SK-N-SH treated with all-trans-retinoic acid at 6 μM for 48 hours (cell line): ENCODE data around the gene SMC6.

Source experiments
- ATAC-seq: fragments of 200-7000 bp; cut with Tn5 transposase; 3 replicates; pipeline ENCODE4 v1.9.1; 2020; ENCODE audit warnings: mild to moderate bottlenecking, moderate library complexity
- ARNTL ChIP-seq: fragments of 450-650 bp; formaldehyde crosslinking; IDR thresholded peaks from 2 replicates; pipeline ENCODE4 v1.5.0; 2020; ENCODE audit warnings: low read depth, mild to moderate bottlenecking, moderate library complexity, borderline replicate concordance
- BACH2 ChIP-seq: fragments of 250-450 bp; sonication (Bioruptor Pico); IDR thresholded peaks from 2 replicates; pipeline ENCODE4 v1.9.0; 2021; ENCODE audit warnings: mild to moderate bottlenecking, borderline replicate concordance
- CSDC2 ChIP-seq: fragments of 250-450 bp; sonication (Bioruptor Pico); IDR thresholded peaks from 2 replicates; pipeline ENCODE4 v1.5.0; 2020; ENCODE audit warnings: mild to moderate bottlenecking, moderate library complexity
- ESRRG ChIP-seq: fragments of 250-450 bp; sonication (Bioruptor Pico); IDR thresholded peaks from 2 replicates; pipeline ENCODE4 v1.6.1; 2021; ENCODE audit warnings: mild to moderate bottlenecking
- GLIS3 ChIP-seq: fragments of 250-450 bp; sonication (Bioruptor Pico); IDR thresholded peaks from 2 replicates; pipeline ENCODE4 v1.5.0; 2020; ENCODE audit warnings: mild to moderate bottlenecking, moderate library complexity
- ISL1 ChIP-seq: fragments of 250-450 bp; sonication (Bioruptor Pico); IDR thresholded peaks from 2 replicates; pipeline ENCODE4 v2.1.2; 2022; ENCODE audit warnings: mild to moderate bottlenecking, moderate library complexity
- OSR1 ChIP-seq: fragments of 250-450 bp; sonication (Bioruptor Pico); IDR thresholded peaks from 2 replicates; pipeline ENCODE4 v1.8.0; 2022; ENCODE audit warnings: moderate library complexity, mild to moderate bottlenecking, inconsistent platforms
- PPARA ChIP-seq: fragments of 250-450 bp; sonication (Bioruptor Pico); IDR thresholded peaks from 2 replicates; pipeline ENCODE4 v1.5.0; 2020; ENCODE audit warnings: mild to moderate bottlenecking, borderline replicate concordance
- RARB ChIP-seq: fragments of 250-450 bp; sonication (Bioruptor Pico); IDR thresholded peaks from 2 replicates; pipeline ENCODE4 v1.8.0; 2021; ENCODE audit warnings: mild to moderate bottlenecking, moderate library complexity
- SNAI2 ChIP-seq: fragments of 250-450 bp; sonication (Bioruptor Pico); IDR thresholded peaks from 2 replicates; pipeline ENCODE4 v1.5.0; 2020; ENCODE audit warnings: mild to moderate bottlenecking, moderate library complexity
- TOX ChIP-seq: fragments of 250-450 bp; sonication (Bioruptor Pico); IDR thresholded peaks from 2 replicates; pipeline ENCODE4 v1.8.0; 2021; ENCODE audit warnings: mild to moderate bottlenecking, moderate library complexity, borderline replicate concordance
- ZC3H10 ChIP-seq: fragments of 250-450 bp; sonication (Bioruptor Pico); IDR thresholded peaks from 2 replicates; pipeline ENCODE4 v1.5.1; 2021; ENCODE audit warnings: mild to moderate bottlenecking, moderate library complexity
- ZFP3 ChIP-seq: fragments of 250-450 bp; sonication (Bioruptor Pico); IDR thresholded peaks from 2 replicates; pipeline ENCODE4 v1.5.0; 2020; ENCODE audit warnings: mild to moderate bottlenecking, moderate library complexity
- ZFP30 ChIP-seq: fragments of 450-650 bp; formaldehyde crosslinking; IDR thresholded peaks from 2 replicates; pipeline ENCODE4 v1.5.0; 2022; ENCODE audit warnings: mild to moderate bottlenecking, moderate library complexity
- ZNF565 ChIP-seq: fragments of 450-650 bp; formaldehyde crosslinking; conservative IDR thresholded peaks from 2 replicates; pipeline ENCODE4 v1.5.0; 2020; ENCODE audit warnings: low read depth, mild to moderate bottlenecking, moderate library complexity
- ZNF8 ChIP-seq: fragments of 450-650 bp; formaldehyde crosslinking; IDR thresholded peaks from 2 replicates; pipeline ENCODE4 v1.5.0; 2020; ENCODE audit warnings: mild to moderate bottlenecking, moderate library complexity
- TF ChIP-seq, protein P1 (sequence below): fragments of 250-450 bp; sonication (Bioruptor Pico); IDR thresholded peaks from 2 replicates; pipeline ENCODE4 v1.5.1; 2020; ENCODE audit warnings: low read depth, mild to moderate bottlenecking, moderate library complexity
- TF ChIP-seq, protein P2 (sequence below): fragments of 250-450 bp; sonication (Bioruptor Pico); IDR thresholded peaks from 2 replicates; pipeline ENCODE4 v1.5.0; 2020; ENCODE audit warnings: mild to moderate bottlenecking, moderate library complexity
- TF ChIP-seq, protein P3 (sequence below): fragments of 250-450 bp; sonication (Bioruptor Pico); IDR thresholded peaks from 2 replicates; pipeline ENCODE4 v1.8.0; 2020; ENCODE audit warnings: mild to moderate bottlenecking, moderate library complexity, borderline replicate concordance
- TF ChIP-seq, protein P4 (sequence below): fragments of 250-450 bp; sonication (Bioruptor Pico); IDR thresholded peaks from 2 replicates; pipeline ENCODE4 v1.5.1; 2021; ENCODE audit warnings: mild to moderate bottlenecking, moderate library complexity

Gene SMC6

DNA sequence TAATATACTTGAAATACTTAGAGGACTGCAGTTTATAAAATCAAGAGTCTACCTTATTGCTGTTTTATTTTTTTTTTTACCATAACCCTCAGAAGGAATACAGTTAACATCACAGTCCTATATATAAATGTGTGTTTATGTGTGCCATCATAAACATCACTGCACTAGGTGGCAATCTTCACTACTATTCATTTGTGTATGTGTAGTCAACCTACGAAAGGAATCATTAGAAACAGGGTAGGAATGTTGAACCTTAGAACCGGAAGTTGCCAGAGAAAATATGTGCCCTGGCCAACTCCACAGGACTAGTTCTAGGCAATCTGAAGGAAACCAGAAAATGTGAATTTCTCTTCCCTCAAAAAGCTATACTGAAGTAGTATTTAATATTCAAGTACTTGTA lies 3.7 kb upstream of the SMC6 start:
- TF ChIP-seq ARNTL (CRISPR knock-in tag) (no peak), ZC3H10 (CRISPR knock-in tag) (no peak), PPARA (no peak), ZFP3 (CRISPR knock-in tag) (no peak), TOX (CRISPR knock-in tag) (no peak), ESRRG (CRISPR knock-in tag) (no peak), ZNF8 (CRISPR knock-in tag) (no peak), ISL1 (CRISPR knock-in tag) (no peak), BACH2 (no peak), GLIS3 (no peak), CSDC2 (CRISPR knock-in tag) (no peak), ZFP30 (no peak)
- TF ChIP-seq, protein P1, sequence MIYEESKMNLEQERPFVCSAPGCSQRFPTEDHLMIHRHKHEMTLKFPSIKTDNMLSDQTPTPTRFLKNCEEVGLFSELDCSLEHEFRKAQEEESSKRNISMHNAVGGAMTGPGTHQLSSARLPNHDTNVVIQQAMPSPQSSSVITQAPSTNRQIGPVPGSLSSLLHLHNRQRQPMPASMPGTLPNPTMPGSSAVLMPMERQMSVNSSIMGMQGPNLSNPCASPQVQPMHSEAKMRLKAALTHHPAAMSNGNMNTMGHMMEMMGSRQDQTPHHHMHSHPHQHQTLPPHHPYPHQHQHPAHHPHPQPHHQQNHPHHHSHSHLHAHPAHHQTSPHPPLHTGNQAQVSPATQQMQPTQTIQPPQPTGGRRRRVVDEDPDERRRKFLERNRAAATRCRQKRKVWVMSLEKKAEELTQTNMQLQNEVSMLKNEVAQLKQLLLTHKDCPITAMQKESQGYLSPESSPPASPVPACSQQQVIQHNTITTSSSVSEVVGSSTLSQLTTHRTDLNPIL (CRISPR knock-in tag), result no peak
- ATAC-seq, result peak; percentile 3; the same call in 1 of the 3 replicates

DNA sequence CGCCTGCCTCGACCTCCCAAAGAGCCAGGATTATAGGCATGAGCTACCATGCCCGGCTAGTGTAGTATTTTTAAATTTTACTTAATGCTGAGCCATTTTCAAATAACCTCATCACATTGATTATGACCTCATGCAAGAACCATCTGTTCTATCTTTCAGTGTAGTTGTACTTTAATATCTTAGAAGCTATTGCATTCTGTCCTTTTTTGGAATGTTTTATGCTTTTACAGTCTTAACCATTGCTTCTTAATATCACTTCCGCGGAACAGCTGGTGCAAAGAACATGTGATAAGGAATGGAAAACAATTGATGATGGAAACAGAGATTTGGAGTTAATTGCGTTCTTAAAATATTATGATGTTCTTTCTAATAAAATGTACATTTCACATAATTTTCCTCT lies 3.1 kb upstream of the SMC6 start:
- TF ChIP-seq, protein P2, sequence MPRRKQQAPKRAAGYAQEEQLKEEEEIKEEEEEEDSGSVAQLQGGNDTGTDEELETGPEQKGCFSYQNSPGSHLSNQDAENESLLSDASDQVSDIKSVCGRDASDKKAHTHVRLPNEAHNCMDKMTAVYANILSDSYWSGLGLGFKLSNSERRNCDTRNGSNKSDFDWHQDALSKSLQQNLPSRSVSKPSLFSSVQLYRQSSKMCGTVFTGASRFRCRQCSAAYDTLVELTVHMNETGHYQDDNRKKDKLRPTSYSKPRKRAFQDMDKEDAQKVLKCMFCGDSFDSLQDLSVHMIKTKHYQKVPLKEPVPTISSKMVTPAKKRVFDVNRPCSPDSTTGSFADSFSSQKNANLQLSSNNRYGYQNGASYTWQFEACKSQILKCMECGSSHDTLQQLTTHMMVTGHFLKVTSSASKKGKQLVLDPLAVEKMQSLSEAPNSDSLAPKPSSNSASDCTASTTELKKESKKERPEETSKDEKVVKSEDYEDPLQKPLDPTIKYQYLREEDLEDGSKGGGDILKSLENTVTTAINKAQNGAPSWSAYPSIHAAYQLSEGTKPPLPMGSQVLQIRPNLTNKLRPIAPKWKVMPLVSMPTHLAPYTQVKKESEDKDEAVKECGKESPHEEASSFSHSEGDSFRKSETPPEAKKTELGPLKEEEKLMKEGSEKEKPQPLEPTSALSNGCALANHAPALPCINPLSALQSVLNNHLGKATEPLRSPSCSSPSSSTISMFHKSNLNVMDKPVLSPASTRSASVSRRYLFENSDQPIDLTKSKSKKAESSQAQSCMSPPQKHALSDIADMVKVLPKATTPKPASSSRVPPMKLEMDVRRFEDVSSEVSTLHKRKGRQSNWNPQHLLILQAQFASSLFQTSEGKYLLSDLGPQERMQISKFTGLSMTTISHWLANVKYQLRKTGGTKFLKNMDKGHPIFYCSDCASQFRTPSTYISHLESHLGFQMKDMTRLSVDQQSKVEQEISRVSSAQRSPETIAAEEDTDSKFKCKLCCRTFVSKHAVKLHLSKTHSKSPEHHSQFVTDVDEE (CRISPR knock-in tag), result no peak
- TF ChIP-seq, all 23 proteins: peak for 0
- ATAC-seq, result no peak

DNA sequence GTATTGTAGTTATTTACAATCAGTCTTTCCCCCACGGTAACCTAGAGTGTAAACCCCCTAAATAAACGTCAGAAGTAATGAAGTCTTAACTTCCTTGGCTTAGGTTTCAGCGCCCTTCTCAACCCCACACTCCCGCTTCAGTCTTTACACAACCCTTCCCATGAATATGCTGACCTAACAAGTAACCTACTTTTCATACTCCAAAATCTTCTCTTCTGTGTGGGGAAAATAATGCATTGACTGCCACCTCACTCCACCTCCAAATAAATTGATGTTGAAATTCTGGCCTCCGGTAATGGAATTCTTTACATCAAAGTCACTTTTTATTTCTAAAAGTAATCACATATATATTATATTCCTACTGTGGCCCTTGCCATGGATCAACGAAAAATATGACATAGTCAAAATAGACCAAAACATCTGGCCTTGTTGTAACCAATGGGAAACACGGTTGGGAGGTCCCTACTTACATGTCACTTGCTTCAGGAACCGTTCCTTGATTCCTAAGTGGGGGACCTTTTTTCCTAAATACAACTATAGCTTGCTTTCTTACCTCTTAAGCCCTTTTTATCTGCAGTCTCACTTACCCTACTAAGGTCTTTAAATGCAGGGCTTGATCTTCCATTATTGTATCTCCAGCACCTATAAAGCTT lies 1.3 kb upstream of the SMC6 start:
- ATAC-seq, result no peak
- TF ChIP-seq CSDC2 (CRISPR knock-in tag) (no peak), TOX (CRISPR knock-in tag) (no peak), PPARA (no peak), SNAI2 (CRISPR knock-in tag) (no peak), ZFP3 (CRISPR knock-in tag) (no peak), RARB (CRISPR knock-in tag) (no peak), ZNF8 (CRISPR knock-in tag) (no peak), ESRRG (CRISPR knock-in tag) (no peak), ZC3H10 (CRISPR knock-in tag) (no peak), ZFP30 (no peak)
- TF ChIP-seq, protein P2 (CRISPR knock-in tag), result no peak

DNA sequence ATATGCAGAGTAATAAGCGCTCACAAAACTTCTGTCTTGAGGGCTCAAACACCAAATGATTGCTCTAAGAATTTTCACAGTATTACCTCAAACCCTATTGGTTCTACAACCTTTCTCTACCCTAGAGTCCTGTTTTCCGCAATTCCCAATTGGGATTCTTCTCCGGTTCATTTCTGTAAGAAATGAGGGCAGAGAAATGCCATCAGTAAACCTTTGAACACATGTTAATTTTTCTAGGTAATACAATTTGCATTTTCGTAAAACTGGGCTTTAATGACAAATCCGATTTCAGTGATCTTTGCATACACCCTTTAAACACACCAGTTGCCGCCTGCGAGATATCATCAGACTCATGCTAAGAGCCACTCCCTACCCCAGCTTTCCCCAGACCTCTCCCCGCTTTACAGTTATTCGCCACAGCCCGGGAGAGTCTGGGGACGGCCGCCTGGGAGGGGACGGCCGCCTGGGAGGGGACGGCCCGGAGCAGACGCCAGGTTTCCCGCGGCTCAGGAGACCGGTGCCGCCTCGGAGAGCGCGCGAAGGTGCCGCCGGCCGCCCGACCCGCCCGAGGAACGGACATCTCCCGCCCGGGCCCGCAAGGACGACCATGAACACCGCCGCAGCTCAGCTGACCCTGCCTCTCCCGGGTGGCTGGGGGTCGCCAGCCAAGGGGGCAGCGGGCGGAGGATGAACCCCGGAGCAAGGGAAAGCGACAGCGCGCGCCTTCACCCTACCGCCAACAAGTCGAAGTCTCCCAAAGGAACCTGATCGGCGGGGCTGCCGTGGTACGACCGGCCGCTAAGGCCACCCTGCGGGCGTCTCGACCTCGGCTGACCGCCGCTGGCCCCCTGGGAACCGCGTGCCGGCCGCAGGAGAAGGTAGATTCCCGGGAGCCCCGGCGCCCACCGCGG lies 463 bp downstream of the SMC6 start:
- ATAC-seq, result peak; percentile 68
- TF ChIP-seq, protein P1 (CRISPR knock-in tag), result no peak
- TF ChIP-seq OSR1 (CRISPR knock-in tag) (no peak), ZC3H10 (CRISPR knock-in tag) (no peak), SNAI2 (CRISPR knock-in tag) (no peak), ZFP3 (CRISPR knock-in tag) (no peak), ARNTL (CRISPR knock-in tag) (no peak), ZNF8 (CRISPR knock-in tag) (no peak), TOX (CRISPR knock-in tag) (no peak), RARB (CRISPR knock-in tag) (no peak), GLIS3 (no peak; the same call in 1 of the 2 replicates), PPARA (no peak), ZNF565 (no peak; the same call in 1 of the 2 replicates)
- TF ChIP-seq, protein P3, sequence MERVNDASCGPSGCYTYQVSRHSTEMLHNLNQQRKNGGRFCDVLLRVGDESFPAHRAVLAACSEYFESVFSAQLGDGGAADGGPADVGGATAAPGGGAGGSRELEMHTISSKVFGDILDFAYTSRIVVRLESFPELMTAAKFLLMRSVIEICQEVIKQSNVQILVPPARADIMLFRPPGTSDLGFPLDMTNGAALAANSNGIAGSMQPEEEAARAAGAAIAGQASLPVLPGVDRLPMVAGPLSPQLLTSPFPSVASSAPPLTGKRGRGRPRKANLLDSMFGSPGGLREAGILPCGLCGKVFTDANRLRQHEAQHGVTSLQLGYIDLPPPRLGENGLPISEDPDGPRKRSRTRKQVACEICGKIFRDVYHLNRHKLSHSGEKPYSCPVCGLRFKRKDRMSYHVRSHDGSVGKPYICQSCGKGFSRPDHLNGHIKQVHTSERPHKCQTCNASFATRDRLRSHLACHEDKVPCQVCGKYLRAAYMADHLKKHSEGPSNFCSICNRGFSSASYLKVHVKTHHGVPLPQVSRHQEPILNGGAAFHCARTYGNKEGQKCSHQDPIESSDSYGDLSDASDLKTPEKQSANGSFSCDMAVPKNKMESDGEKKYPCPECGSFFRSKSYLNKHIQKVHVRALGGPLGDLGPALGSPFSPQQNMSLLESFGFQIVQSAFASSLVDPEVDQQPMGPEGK, result no peak
- TF ChIP-seq, protein P4, sequence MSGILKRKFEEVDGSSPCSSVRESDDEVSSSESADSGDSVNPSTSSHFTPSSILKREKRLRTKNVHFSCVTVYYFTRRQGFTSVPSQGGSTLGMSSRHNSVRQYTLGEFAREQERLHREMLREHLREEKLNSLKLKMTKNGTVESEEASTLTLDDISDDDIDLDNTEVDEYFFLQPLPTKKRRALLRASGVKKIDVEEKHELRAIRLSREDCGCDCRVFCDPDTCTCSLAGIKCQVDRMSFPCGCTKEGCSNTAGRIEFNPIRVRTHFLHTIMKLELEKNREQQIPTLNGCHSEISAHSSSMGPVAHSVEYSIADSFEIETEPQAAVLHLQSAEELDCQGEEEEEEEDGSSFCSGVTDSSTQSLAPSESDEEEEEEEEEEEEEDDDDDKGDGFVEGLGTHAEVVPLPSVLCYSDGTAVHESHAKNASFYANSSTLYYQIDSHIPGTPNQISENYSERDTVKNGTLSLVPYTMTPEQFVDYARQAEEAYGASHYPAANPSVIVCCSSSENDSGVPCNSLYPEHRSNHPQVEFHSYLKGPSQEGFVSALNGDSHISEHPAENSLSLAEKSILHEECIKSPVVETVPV (CRISPR knock-in tag), result no peak
